ENCODE data around the gene TAF5.
"Not testable (repeated sequence)": the region's sequence is repeated elsewhere in the genome, so short reads cannot be mapped to it uniquely, and the experiment has no call there.

The TAF5 gene

DNA sequence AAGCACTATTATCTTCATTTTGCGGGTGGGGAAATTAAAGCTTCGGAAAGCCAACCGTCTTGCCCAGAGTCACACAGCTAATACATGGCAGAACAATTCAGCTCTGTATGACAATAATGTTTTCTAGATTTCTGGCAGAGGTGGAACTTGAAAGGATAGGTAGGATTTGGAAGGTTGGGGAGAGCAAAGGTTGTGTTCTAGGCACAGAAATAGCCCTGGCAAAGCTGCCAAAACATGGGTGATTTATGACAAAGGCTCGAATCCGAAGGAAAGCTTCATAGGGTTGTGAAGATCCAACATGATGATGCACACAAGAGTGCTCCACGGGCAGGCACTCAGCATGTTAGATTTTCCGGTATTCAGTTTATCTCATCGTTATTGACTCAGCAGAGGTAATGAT is 47.8 kb downstream of the TAF5 start:
- DNase-seq = no peak

- DNase-seq = peak; percentile 7
These were observed 48.8 kb downstream of the TAF5 start for GRCh38 chr10:103416436-103417147.

DNA sequence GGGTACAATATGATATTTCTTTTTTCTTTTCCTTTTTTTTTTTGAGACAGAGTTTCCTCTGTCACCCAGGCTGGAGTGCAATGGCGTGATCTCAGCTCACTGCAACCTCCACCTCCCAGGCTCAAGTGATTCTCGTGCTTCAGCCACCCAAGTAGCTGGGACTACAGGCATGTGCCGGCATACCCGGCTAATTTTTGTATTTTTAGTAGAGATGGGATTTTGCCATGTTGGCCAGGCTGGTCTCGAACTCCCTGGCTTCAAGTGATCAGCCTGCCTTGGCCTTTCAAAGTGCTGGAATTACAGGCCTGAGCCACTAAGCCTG is 49.3 kb downstream of the TAF5 start:
- not testable (repeated sequence) for DNase-seq

GRCh38 chr10:103417601-103418000 is 49.8 kb downstream of the TAF5 start:
- no peak for DNase-seq

DNA sequence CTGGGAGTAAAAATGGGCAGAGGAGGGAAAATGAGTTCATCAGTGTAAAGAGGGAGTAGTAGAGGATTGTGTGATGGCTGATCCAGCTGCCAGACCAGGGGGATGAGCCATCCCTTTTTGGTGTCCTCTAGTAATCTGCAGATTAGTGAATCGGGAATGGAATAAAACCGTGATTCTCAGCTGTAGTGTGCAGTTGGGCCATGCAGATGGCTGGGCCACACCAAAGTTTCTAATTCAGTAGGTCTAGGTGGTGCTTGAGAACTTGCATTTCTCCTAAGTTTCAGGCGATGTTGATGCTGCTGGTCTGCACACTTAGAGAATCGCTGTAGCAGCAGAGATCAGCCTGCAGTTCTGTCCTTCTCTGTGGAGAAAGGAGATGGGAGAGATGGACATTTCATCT is 51.3 kb downstream of the TAF5 start:
- DNase-seq = no peak

GRCh38 chr10:103423748-103424147 is 56.0 kb downstream of the TAF5 start:
- DNase-seq = no peak

DNA sequence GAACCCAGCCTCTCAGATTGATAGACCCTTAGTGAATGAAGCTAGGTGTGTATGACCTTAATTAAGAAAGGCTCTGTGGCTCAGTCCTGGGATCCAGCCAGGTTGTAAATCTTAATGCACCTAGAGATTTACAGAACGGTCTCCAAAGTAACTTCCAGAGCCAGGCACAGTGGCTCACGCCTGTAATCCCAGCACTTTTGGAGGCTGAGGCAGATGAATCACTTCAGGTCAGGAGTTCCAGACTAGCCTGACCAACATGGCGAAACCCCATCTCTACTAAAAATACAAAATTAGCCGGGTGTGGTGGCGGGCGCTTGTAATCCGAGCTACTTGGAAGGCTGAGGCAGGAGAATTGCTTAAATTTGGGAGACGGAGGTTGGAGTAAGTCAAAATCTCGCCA is 60.1 kb downstream of the TAF5 start:
- no peak for DNase-seq

DNA sequence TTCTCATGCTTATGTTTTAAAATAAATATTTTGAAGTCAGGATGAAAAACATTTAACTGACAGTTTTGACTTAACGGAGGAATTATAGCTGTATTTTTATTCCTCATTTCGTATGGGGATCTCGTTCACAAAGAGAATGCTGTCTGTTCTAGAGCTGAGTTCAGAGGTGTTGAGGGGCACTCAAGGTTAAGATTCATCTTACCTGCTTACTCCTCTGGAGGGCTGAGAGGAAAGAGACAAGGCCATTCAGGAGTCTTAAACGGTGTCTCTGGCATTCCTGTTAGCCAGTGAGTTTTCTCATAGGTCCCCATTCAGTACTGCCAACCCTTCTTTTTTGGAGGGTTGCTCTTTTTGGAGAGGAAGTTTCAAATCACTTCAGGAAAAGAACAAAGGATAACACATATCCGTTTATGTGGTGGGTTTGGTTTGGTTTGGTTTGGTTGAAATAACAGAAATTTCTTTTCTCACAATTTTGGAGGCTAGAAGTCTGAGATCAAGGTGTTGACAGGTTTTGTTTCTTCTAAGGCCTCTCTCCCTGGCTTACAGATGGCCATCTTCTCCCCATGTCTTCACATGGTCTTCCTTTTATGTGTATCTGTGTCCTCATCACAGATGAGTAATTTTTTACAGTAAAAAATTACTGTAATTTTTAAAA is 61.3 kb downstream of the TAF5 start:
- no peak for DNase-seq

GRCh38 chr10:103429647-103430046 is 61.9 kb downstream of the TAF5 start:
- no peak for DNase-seq

GRCh38 chr10:103431902-103432301 is 64.1 kb downstream of the TAF5 start:
- no peak for DNase-seq

DNA sequence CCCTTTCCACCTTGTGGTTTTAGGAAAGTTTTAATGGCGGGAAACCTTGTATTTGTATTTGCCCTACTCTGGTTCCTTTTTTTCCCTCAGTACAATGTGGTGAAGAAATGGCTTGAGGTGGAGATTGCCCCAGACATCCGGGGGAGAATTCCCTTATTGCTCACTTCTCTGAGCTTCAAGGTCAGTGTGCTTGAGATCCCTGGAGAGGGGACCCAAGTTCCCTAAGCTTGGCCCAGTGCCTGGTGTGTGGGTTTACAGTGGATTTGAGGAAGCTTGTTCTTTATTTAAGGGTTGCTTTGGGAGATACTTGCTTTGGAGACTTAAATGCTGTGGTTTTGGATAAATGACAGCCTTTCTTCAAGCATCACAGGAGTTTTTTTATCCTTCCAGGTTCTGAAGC is 66.1 kb downstream of the TAF5 start:
- no peak for DNase-seq

Measured in NCI-H2227 treated with DMSO at 0.1 percent for 48 hours (cell line).